ENCODE results near the gene EXD1.

DNA sequence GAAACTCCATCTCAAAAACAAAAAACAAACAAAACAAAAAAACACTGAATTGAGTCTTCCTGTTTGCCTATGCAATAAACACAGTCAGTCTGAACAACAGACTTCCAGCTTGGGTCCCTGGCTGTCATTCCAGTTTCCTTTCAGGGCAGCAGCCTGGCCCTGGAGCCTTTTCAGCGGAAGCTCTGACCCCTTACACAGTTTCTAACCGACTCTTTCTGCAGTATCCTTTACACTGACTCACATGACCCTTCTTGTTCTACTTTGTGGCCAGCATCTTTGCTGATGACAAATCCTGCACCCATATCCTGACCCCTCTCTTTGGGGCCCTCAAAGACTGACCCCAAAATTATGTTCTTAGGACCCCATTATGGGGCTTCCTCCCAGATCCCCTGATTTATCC is 76.1 kb downstream of the EXD1 start:
- TF ChIP-seq POLR2A (IDR thresholded peaks at IDR 0.05; ENCODE audit: low read length) (no peak), SMC3 (IDR thresholded peaks at IDR 0.05) (no peak), MYC (IDR thresholded peaks at IDR 0.05; ENCODE audit: borderline replicate concordance, low read length) (no peak), NPAS2 (CRISPR knock-in tag; IDR thresholded peaks at IDR 0.05; ENCODE audit: borderline replicate concordance) (no peak), CEBPB (IDR thresholded peaks at IDR 0.05) (no peak)
- TF ChIP-seq, protein P1, sequence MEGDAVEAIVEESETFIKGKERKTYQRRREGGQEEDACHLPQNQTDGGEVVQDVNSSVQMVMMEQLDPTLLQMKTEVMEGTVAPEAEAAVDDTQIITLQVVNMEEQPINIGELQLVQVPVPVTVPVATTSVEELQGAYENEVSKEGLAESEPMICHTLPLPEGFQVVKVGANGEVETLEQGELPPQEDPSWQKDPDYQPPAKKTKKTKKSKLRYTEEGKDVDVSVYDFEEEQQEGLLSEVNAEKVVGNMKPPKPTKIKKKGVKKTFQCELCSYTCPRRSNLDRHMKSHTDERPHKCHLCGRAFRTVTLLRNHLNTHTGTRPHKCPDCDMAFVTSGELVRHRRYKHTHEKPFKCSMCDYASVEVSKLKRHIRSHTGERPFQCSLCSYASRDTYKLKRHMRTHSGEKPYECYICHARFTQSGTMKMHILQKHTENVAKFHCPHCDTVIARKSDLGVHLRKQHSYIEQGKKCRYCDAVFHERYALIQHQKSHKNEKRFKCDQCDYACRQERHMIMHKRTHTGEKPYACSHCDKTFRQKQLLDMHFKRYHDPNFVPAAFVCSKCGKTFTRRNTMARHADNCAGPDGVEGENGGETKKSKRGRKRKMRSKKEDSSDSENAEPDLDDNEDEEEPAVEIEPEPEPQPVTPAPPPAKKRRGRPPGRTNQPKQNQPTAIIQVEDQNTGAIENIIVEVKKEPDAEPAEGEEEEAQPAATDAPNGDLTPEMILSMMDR (IDR thresholded peaks at IDR 0.05) = no peak

Measured in A549 (cell line).